HEK293T (cell line): Measurements from ENCODE around the gene FUT2.

Source experiments
- CTCF ChIA-PET: fragments of 350-600 bp; formaldehyde crosslinking; extraction: SDS; loops from one replicate; lab custom pipeline; 2021; ENCODE audit warnings: antibody characterized with exemption, inconsistent platforms; lab: Yijun Ruan, JAX
- POLR2A ChIA-PET: fragments of 350-600 bp; formaldehyde crosslinking; extraction: SDS; loops from one replicate; lab custom pipeline; 2020; ENCODE audit warnings: antibody characterized with exemption, inconsistent platforms; lab: Yijun Ruan, JAX
- DNase-seq: peaks from one replicate; pipeline ENCODE4 v3.0.0; 2012; ENCODE audit warnings: mixed read lengths; ENCODE audit errors: extremely low spot score
- ARNT ChIP-seq: fragments of 450-650 bp; IDR thresholded peaks from 2 replicates; pipeline ENCODE4 v1.6.1; 2017; ENCODE audit warnings: mild to moderate bottlenecking
- BHLHE40 ChIP-seq: fragments of 450-650 bp; IDR thresholded peaks from 2 replicates; pipeline ENCODE4 v1.6.1; 2016; ENCODE audit warnings: mild to moderate bottlenecking, moderate library complexity, borderline replicate concordance
- CTBP1 ChIP-seq: fragments of 450-650 bp; IDR thresholded peaks from 2 replicates; pipeline ENCODE4 v1.6.1; 2016; ENCODE audit warnings: borderline replicate concordance
- ELF4 ChIP-seq: fragments of 450-650 bp; IDR thresholded peaks from 2 replicates; pipeline ENCODE4 v1.6.1; 2017; ENCODE audit warnings: antibody characterized with exemption
- FOXA1 ChIP-seq: fragments of 450-650 bp; IDR thresholded peaks from 2 replicates; pipeline ENCODE4 v1.6.1; 2016; ENCODE audit warnings: mild to moderate bottlenecking
- FOXK2 ChIP-seq: fragments of 450-650 bp; IDR thresholded peaks from 2 replicates; pipeline ENCODE4 v1.6.1; 2016; ENCODE audit warnings: mild to moderate bottlenecking
- FOXM1 ChIP-seq: fragments of 450-650 bp; IDR thresholded peaks from 2 replicates; pipeline ENCODE4 v1.6.1; 2017; ENCODE audit warnings: mild to moderate bottlenecking, borderline replicate concordance
- HDGF ChIP-seq: fragments of 450-650 bp; IDR thresholded peaks from 2 replicates; pipeline ENCODE4 v1.6.1; 2017; ENCODE audit warnings: antibody characterized with exemption, borderline replicate concordance
- L3MBTL2 ChIP-seq: fragments of 450-650 bp; conservative IDR thresholded peaks from 2 replicates; pipeline ENCODE4 v1.6.1; 2016; ENCODE audit warnings: mild to moderate bottlenecking
- LEF1 ChIP-seq: fragments of 450-650 bp; IDR thresholded peaks from 2 replicates; pipeline ENCODE4 v1.6.1; 2017; ENCODE audit warnings: mild to moderate bottlenecking, borderline replicate concordance
- NFRKB ChIP-seq: fragments of 450-650 bp; IDR thresholded peaks from 2 replicates; pipeline ENCODE4 v1.6.1; 2016; ENCODE audit warnings: mild to moderate bottlenecking, moderate library complexity
- SP1 ChIP-seq: fragments of 450-650 bp; IDR thresholded peaks from 2 replicates; pipeline ENCODE4 v1.6.1; 2017
- SUZ12 ChIP-seq: fragments of 450-650 bp; IDR thresholded peaks from 2 replicates; pipeline ENCODE4 v1.6.1; 2016; ENCODE audit warnings: mild to moderate bottlenecking
- TARDBP ChIP-seq: fragments of 450-650 bp; IDR thresholded peaks from 2 replicates; pipeline ENCODE4 v1.6.1; 2016
- ZNF384 ChIP-seq: fragments of 450-650 bp; IDR thresholded peaks from 2 replicates; pipeline ENCODE4 v1.6.1; 2016
- TF ChIP-seq, protein P1 (sequence below): fragments of 450-650 bp; IDR thresholded peaks from 2 replicates; pipeline ENCODE4 v1.6.1; 2016

The FUT2 gene

DNA sequence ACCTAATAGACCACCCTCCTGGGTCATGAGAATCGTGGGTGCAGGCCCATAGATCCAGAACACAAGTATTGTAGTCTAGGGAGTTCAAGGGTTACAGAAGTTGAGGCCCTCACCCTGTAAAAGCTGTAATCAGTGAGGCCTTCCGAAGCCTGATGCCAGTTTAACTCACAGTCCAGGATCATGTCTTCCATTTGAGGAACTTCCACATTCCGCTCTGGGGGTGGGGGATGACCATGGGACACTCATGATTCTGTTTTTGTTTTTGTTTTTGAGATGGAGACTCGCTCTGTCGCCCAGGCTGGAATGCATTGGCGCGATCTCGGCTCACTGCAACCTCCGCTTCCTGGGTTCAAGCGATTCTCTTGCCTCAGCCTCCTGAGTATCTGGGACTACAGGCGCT is 46.3 kb downstream of the FUT2 start:
- ChIA-PET CTCF (no interaction called here), POLR2A (interaction anchor here (1.1 kb wide), 1 partner anchor 22 kb away, joined by 5 read pairs; no protein-coding TSS in a partner anchor)
- DNase-seq = no peak
- no peak for TF ChIP-seq HDGF
- TF ChIP-seq SP1 = no peak
- TF ChIP-seq FOXK2 = no peak
- no peak for TF ChIP-seq ZNF384
- no peak for TF ChIP-seq L3MBTL2
- TF ChIP-seq FOXA1 = no peak
- TF ChIP-seq, protein P1, sequence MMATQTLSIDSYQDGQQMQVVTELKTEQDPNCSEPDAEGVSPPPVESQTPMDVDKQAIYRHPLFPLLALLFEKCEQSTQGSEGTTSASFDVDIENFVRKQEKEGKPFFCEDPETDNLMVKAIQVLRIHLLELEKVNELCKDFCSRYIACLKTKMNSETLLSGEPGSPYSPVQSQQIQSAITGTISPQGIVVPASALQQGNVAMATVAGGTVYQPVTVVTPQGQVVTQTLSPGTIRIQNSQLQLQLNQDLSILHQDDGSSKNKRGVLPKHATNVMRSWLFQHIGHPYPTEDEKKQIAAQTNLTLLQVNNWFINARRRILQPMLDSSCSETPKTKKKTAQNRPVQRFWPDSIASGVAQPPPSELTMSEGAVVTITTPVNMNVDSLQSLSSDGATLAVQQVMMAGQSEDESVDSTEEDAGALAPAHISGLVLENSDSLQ = no peak
- TF ChIP-seq NFRKB = no peak
- TF ChIP-seq ELF4 = no peak
- no peak for TF ChIP-seq SUZ12
- TF ChIP-seq LEF1 = no peak
- TF ChIP-seq CTBP1 = no peak
- TF ChIP-seq BHLHE40 = no peak
- no peak for TF ChIP-seq TARDBP
- TF ChIP-seq ARNT = no peak
- TF ChIP-seq FOXM1 = no peak

DNA sequence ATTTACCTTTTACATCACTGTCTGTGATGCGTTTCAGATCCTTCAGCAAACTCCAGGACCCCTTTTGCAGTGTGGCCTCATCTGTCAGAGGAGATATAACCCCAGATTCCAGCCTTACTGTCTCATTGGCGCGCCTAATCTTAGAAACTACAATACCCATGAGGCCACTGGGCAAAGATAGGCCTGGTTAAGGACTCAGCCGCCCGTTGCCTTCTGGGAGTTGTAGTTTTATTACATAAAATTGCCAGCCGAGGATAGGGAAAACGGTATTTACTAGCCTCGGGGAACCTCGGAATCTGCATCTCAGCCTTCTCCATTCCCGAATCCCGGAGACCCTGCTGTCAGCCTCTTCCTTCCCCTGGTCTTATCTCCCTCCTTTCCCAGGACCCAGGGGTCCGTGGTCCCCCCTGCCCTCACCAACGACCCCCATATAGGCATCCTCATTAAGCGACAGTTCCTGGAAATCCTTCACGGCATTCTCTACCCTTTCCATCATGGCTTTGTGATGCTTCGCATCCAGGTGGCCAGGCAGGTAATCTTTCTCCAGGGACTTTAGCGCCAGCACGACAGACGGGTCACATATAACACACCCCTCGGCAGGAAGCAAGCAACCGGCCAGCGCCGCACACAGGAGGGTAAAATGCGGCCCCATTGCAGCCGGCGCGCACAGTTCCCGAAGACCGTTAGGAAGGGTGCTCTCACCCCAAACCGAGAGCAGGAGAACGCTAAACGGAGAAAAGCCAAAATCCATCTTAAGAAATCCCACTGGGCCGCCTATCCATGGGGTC is 49.6 kb downstream of the FUT2 start:
- CTCF ChIA-PET = no interaction called here
- POLR2A ChIA-PET = interaction anchor here (1.1 kb wide), 1 partner anchor 25 kb away, joined by 7 read pairs; no protein-coding TSS in a partner anchor
- TF ChIP-seq SUZ12 (peak; percentile 96), L3MBTL2 (peak; percentile 72), LEF1 (no peak)
- DNase-seq = peak; percentile 62

DNA sequence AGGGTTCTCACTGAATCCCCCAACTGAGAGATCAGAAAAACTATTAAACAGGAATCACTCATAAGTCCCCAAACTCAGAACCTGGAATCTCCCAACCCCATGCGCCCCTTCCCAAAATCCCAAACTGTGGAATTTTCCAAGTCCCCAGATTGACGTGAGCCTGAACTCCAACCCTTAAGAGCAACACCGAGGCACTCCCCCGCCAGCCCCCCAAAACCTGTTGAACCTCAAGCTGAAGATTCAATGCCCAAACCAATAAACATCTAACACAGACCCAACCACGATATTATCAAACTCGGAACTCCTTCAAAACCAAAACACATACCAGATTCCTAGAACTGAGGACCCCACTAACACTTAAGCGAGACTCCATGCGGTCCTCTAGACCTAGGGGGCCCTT is 50.3 kb downstream of the FUT2 start:
- ChIA-PET CTCF (no interaction called here), POLR2A (interaction anchor here (1.1 to 1.7 kb wide), 8 partner anchors 8 to 100 kb away, joined by 3 to 9 read pairs (median 4); partner anchors contain the start of gene CA11)
- no peak for DNase-seq
- no peak for TF ChIP-seq ELF4
- TF ChIP-seq FOXK2 = no peak
- no peak for TF ChIP-seq HDGF
- no peak for TF ChIP-seq LEF1
- no peak for TF ChIP-seq FOXM1
- no peak for TF ChIP-seq BHLHE40
- TF ChIP-seq SP1 = no peak
- TF ChIP-seq CTBP1 = no peak
- no peak for TF ChIP-seq TARDBP
- TF ChIP-seq L3MBTL2 = no peak
- no peak for TF ChIP-seq SUZ12
- no peak for TF ChIP-seq NFRKB
- no peak for TF ChIP-seq FOXA1
- TF ChIP-seq, protein P1 = no peak
- TF ChIP-seq ZNF384 = no peak
- no peak for TF ChIP-seq ARNT

DNA sequence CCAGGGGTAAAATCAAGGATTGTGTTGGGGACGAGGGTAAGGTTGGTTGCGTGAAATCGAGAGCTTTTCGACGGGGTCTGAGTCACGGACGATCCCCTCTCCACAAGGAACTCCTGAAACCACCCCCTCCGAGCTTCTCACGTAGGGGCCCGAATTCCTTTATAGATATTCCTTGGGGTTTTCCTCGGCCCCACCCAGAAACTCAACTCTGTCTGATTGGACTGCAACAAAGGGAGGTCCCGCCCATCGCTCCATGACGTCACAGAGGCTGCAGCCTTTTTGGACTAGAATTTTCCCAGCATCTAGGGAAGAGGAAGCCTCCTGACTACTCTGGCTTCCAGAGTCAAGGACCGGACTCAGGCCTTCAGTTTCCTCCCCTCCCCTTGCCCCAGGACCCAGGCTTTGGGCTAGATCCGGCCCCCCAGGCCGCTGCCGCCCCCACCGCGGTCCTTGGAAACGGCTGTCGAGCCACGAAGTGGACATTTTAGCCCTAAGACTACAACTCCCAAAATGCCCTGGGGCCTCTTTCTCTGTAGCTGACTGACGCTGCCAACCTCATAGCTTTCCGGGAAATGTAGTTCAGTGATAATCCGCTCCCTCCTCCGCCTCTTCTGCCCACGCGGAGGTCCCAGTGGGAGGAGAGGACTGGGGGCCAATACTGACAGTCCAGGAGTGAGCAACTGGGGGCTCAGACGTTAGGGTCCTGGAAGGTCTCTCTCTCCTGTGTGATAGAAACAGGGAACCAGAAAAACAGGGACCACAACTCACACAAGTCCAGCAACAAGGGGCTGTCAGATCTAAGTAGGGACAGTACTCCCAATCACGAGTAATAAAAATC is 51.2 kb downstream of the FUT2 start, which contains the start of gene IZUMO1:
IZUMO1 (minus strand) TSS at position 172 of the 838 bp plus-strand sequence. CDS start 1,050 bp downstream, outside the sequence.
- peak; percentile 84 for DNase-seq
- CTCF ChIA-PET = interaction anchor here (0.6 to 1.0 kb wide), 2 partner anchors 162 to 247 kb away, joined by 3 read pairs; partner anchors contain the start of genes GYS1 and RUVBL2
- POLR2A ChIA-PET = interaction anchor here (0.6 to 1.7 kb wide), 10 partner anchors 8 to 186 kb away, joined by 3 to 9 read pairs (median 4); partner anchors contain the start of gene CA11
- no peak for TF ChIP-seq CTBP1
- TF ChIP-seq SP1 = no peak
- no peak for TF ChIP-seq NFRKB
- TF ChIP-seq ZNF384 = no peak
- peak; percentile 66 for TF ChIP-seq L3MBTL2
- no peak for TF ChIP-seq ARNT
- no peak for TF ChIP-seq BHLHE40
- TF ChIP-seq, protein P1 = no peak; the same call in 1 of the 2 replicates
- no peak for TF ChIP-seq TARDBP
- peak; percentile 90 for TF ChIP-seq SUZ12
- no peak for TF ChIP-seq FOXK2
- no peak for TF ChIP-seq LEF1
- no peak for TF ChIP-seq FOXA1
- 0 out of 2 replicates have a peak, but pooled peaks have one; percentile 18 for TF ChIP-seq ELF4
- TF ChIP-seq HDGF = no peak
- peak; percentile 65; the same call in 1 of the 2 replicates for TF ChIP-seq FOXM1

DNA sequence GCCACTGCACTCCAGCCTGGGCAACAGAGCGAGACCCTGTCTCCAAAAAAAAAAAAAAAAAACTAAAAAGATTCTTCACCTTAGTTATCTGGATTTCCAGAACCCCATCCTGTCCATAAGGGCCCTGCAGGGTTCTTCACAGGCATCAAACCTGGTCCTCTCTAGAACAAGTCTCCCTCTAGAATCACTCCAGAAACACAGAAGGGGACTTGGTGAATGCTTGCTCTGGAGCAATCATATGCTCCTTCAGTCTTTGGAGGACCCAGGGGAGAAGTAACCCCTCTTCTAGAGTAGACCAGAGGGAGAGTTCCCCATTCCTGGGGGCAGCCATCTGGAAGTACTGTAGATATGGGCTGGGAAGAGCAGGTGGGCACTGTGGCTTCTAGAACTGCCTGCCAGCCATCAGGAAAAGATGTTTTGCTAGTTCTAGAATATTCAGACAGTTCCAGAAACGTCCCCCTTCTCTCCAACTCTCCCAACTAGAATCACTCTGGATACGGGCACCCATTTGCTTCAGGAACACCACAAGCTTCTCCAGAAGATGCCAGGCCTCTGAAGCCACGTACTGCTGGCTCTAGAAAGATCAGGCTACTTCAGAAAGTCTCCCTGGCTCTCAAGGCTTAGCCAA is 53.9 kb downstream of the FUT2 start:
- TF ChIP-seq FOXK2 (no peak), ARNT (peak; percentile 77)
- ChIA-PET POLR2A (interaction anchor here (1.0 kb wide), 1 partner anchor 29 kb away, joined by 3 read pairs; no protein-coding TSS in a partner anchor), CTCF (no interaction called here)
- no peak for DNase-seq
